HepG2 (cell line): ENCODE measurements around the gene C10orf71. TPM values are rescaled to one million over a fixed set of nuclear protein-coding genes. Genes with fewer than 3 reads are reported as not detected.

Source experiments
- AFF4 ChIP-seq: sonication (generic); formaldehyde crosslinking; IDR thresholded peaks from 2 replicates; pipeline ENCODE4 v1.4.0; 2020; ENCODE audit warnings: missing genetic modification reagents
- ASH2L ChIP-seq: fragments of 300-600, 200-600 bp; sonication (generic); IDR thresholded peaks from 2 replicates; pipeline ENCODE4 v1.7.0; 2017; ENCODE audit warnings: low read depth, mild to moderate bottlenecking, moderate library complexity, mixed read lengths, low read length; ENCODE audit not compliant: insufficient read length
- ATF3 ChIP-seq: sonication (generic); formaldehyde crosslinking; IDR thresholded peaks from 2 replicates; pipeline ENCODE4 v1.4.0; 2020; ENCODE audit warnings: missing genetic modification reagents
- BATF2 ChIP-seq: sonication (generic); formaldehyde crosslinking; IDR thresholded peaks from 2 replicates; pipeline ENCODE4 v1.8.0; 2022; ENCODE audit warnings: mild to moderate bottlenecking, missing genetic modification reagents, moderate library complexity
- CBX5 ChIP-seq: sonication (generic); formaldehyde crosslinking; IDR thresholded peaks from 2 replicates; pipeline ENCODE4 v1.4.0; 2020; ENCODE audit warnings: missing genetic modification reagents, borderline replicate concordance
- KDM3A ChIP-seq: IDR thresholded peaks from 2 replicates; pipeline ENCODE4 v1.6.1; 2018; ENCODE audit warnings: low read depth, missing compliant biosample characterization
- MIER2 ChIP-seq: IDR thresholded peaks from 2 replicates; pipeline ENCODE4 v1.6.1; 2016; ENCODE audit warnings: missing biosample characterization, missing genetic modification reagents
- MYC ChIP-seq: sonication (generic); formaldehyde crosslinking; IDR thresholded peaks from 2 replicates; pipeline ENCODE4 v1.9.0; 2021; ENCODE audit warnings: missing genetic modification reagents, borderline replicate concordance
- MZF1 ChIP-seq: sonication (generic); formaldehyde crosslinking; IDR thresholded peaks from 2 replicates; pipeline ENCODE4 v1.8.1; 2023; ENCODE audit warnings: mild to moderate bottlenecking, missing genetic modification reagents, borderline replicate concordance
- NR2F6 ChIP-seq, 2 experiments: IDR thresholded peaks; 2 replicates each; pipeline ENCODE4 v1.6.1; 2016; ENCODE audit warnings: antibody characterized with exemption in 1 of 2, mild to moderate bottlenecking in 1 of 2
- POLR2AphosphoS2 ChIP-seq: IDR thresholded peaks from 2 replicates; pipeline ENCODE4 v1.6.1; 2011; ENCODE audit warnings: low read depth, low read length, improper control_type of control experiment
- REST ChIP-seq, 2 experiments: IDR thresholded peaks; 2 replicates each; pipeline ENCODE4 v1.6.1; 2011 to 2012; ENCODE audit warnings: low read length in 2 of 2, borderline replicate concordance in 1 of 2, low read depth in 1 of 2, mild to moderate bottlenecking in 1 of 2, moderate library complexity in 1 of 2
- SMARCE1 ChIP-seq: fragments of 450-650 bp; IDR thresholded peaks from 2 replicates; pipeline ENCODE4 v1.6.1; 2017; ENCODE audit warnings: borderline replicate concordance
- TERF1 ChIP-seq: sonication (generic); formaldehyde crosslinking; IDR thresholded peaks from 2 replicates; pipeline ENCODE4 v1.8.0; 2022; ENCODE audit warnings: mild to moderate bottlenecking, missing genetic modification reagents, moderate library complexity
- TIGD3 ChIP-seq: sonication (generic); formaldehyde crosslinking; IDR thresholded peaks from 2 replicates; pipeline ENCODE4 v1.5.1; 2020; ENCODE audit warnings: mild to moderate bottlenecking, missing genetic modification reagents, borderline replicate concordance
- ZNF263 ChIP-seq: sonication (generic); formaldehyde crosslinking; IDR thresholded peaks from 2 replicates; pipeline ENCODE4 v1.4.0; 2020; ENCODE audit warnings: missing genetic modification reagents
- ZNF713 ChIP-seq: sonication (generic); formaldehyde crosslinking; IDR thresholded peaks from 2 replicates; pipeline ENCODE4 v1.4.0; 2020; ENCODE audit warnings: mild to moderate bottlenecking, missing genetic modification reagents
- ZNF83 ChIP-seq: sonication (generic); formaldehyde crosslinking; IDR thresholded peaks from 2 replicates; pipeline ENCODE4 v1.4.0; 2020; ENCODE audit warnings: missing genetic modification reagents, mild to moderate bottlenecking, borderline replicate concordance
- ZSCAN22 ChIP-seq: sonication (generic); formaldehyde crosslinking; IDR thresholded peaks from 2 replicates; pipeline ENCODE4 v1.4.0; 2020; ENCODE audit warnings: mild to moderate bottlenecking, missing genetic modification reagents
- polyA plus RNA-seq, 8 experiments: library from polyadenylated mRNA; depleted of rRNA in 3 of 8; stranded (reverse) in 7 of 8; unstranded in 1 of 8; fragments of >200 nt; fragmentation: Illumina TruSeq in 4 of 8; extraction: Trizol in 4 of 8; gene quantifications; 2 replicates each; pipeline versions ENCODE4 v1.2.1 to v1.2.3, GENCODE V29; 2011 to 2016; ENCODE audit warnings: low read depth in 4 of 8, missing spikeins in 1 of 8, mixed read lengths in 1 of 8; ENCODE audit not compliant: insufficient read depth in 1 of 8
- total RNA-seq, 5 experiments: library from RNA; depleted of rRNA; stranded (reverse); fragments of >200 nt; fragmentation: Illumina TruSeq; extraction: Trizol; gene quantifications; 2 replicates each; pipeline ENCODE4 v1.2.3, GENCODE V29; 2016; ENCODE audit warnings: low read depth in 1 of 5

Gene C10orf71
- total and polyA plus RNA-seq, 2 of the 13 experiments (the other 11 are each of a cell fraction or from before 2014, with no cell fraction given), result not detected

- no peak for TF ChIP-seq TIGD3 (CRISPR knock-in tag)
- 0 out of 2 replicates have a peak, but pooled peaks have one; percentile 8 for TF ChIP-seq NR2F6 (IDR thresholded peaks at IDR 0.05)
- TF ChIP-seq NR2F6 (CRISPR knock-in tag; IDR thresholded peaks at IDR 0.05), result no peak
- no peak for TF ChIP-seq ATF3
- TF ChIP-seq MYC (CRISPR knock-in tag), result peak; percentile 28; the same call in 1 of the 2 replicates
- no peak for TF ChIP-seq ZSCAN22
- TF ChIP-seq KDM3A (CRISPR knock-in tag), result no peak
- TF ChIP-seq POLR2AphosphoS2, result no peak
- no peak for TF ChIP-seq ZNF263 (CRISPR knock-in tag)
- no peak for TF ChIP-seq AFF4 (CRISPR knock-in tag)
- TF ChIP-seq TERF1 (CRISPR knock-in tag), result no peak
- peak; percentile 81 to 92 for TF ChIP-seq REST (IDR thresholded peaks at IDR 0.05; ENCODE audit: borderline replicate concordance in 1 of 2, low read depth in 1 of 2, low read length in 2 of 2)
- no peak for TF ChIP-seq ZNF83 (CRISPR knock-in tag)
- no peak for TF ChIP-seq CBX5 (CRISPR knock-in tag)
- TF ChIP-seq MZF1 (CRISPR knock-in tag), result no peak
- TF ChIP-seq ASH2L, result no peak
- TF ChIP-seq ZNF713, result no peak
- TF ChIP-seq SMARCE1, result no peak
- peak; percentile 94 for TF ChIP-seq MIER2
- TF ChIP-seq BATF2 (CRISPR knock-in tag), result no peak
These were observed 68.6 kb downstream of the C10orf71 start (continued) for GRCh38 chr10:49367600-49367999.
